H1 (cell line): Measurements from ENCODE around the gene TRIL. TPM values are rescaled to one million over a fixed set of nuclear protein-coding genes. Genes with fewer than 3 reads are reported as not detected.

Source experiments
- SAP30 ChIP-seq: fragments of 300-600 bp; sonication (generic); IDR thresholded peaks from 2 replicates; pipeline ENCODE4 v1.7.1; 2012; ENCODE audit warnings: low read length, moderate library complexity, mild to moderate bottlenecking, inconsistent platforms; ENCODE audit not compliant: insufficient read depth, insufficient replicate concordance
- YY1 ChIP-seq: IDR thresholded peaks from 2 replicates; pipeline ENCODE4 v1.6.1; 2011; ENCODE audit warnings: low read depth, mild to moderate bottlenecking, low read length
- polyA plus RNA-seq, 7 experiments: library from polyadenylated mRNA; depleted of rRNA in 3 of 7; stranded (reverse) in 5 of 7; unstranded in 2 of 7; fragments of >200 nt in 5 of 7; fragments of 200-250 nt in 2 of 7; gene quantifications; 1 replicate in 5 of 7; 2 replicates in 1 of 7; 4 replicates in 1 of 7; pipeline versions ENCODE4 v1.2.1 to v1.2.3, GENCODE V29; 2011 to 2013; ENCODE audit warnings: missing spikeins in 2 of 7, mixed read lengths in 2 of 7
- total RNA-seq: library from RNA; stranded (reverse); fragmentation: NEBNext Ultra II Directional; extraction: Animal tissue kit (Norgen Biotek cat#: 25700); gene quantifications from 2 replicates; pipeline ENCODE4 v1.2.1, GENCODE V29; 2021

TRIL gene
- total and polyA plus RNA-seq, 2 of the 8 experiments (the other 6 are each of a cell fraction or from before 2014, with no cell fraction given): 3.9 to 5.5 TPM

GRCh38 chr7:28984217-28984616 lies 26.1 kb upstream of the TRIL start (continued):
- TF ChIP-seq YY1: no peak
- no peak for TF ChIP-seq SAP30
